GM12878 (cell line): ENCODE measurements around the gene PPDPF. TPM values are rescaled to one million over a fixed set of nuclear protein-coding genes. Genes with fewer than 3 reads are reported as not detected.
A peak's percentile ranks its signal among the peaks of the same experiment; 100 is the strongest.

Experiments
- ATF7 ChIP-seq: fragments of 450-650 bp; IDR thresholded peaks from 2 replicates; pipeline ENCODE4 v1.6.1; 2016; ENCODE audit warnings: low read depth, mild to moderate bottlenecking
- BACH1 ChIP-seq: fragments of 450-650 bp; IDR thresholded peaks from 2 replicates; pipeline ENCODE4 v1.6.1; 2017; ENCODE audit warnings: mild to moderate bottlenecking, borderline replicate concordance
- CBX5 ChIP-seq: sonication (generic); IDR thresholded peaks from 2 replicates; pipeline ENCODE4 v1.6.1; 2016; ENCODE audit warnings: low read depth, moderate library complexity, mild to moderate bottlenecking, inconsistent platforms
- E2F8 ChIP-seq: fragments of 450-650 bp; IDR thresholded peaks from 2 replicates; pipeline ENCODE4 v1.6.1; 2018; ENCODE audit warnings: mild to moderate bottlenecking, low read depth, moderate library complexity; ENCODE audit not compliant: partially characterized antibody
- EED ChIP-seq: sonication (generic); IDR thresholded peaks from 2 replicates; pipeline ENCODE4 v1.6.1; 2016; ENCODE audit warnings: antibody characterized with exemption, low read depth
- IRF4 ChIP-seq: IDR thresholded peaks from 2 replicates; pipeline ENCODE4 v1.6.1; 2011; ENCODE audit warnings: low read depth, low read length
- MEF2B ChIP-seq: fragments of 450-650 bp; IDR thresholded peaks from 2 replicates; pipeline ENCODE4 v1.6.1; 2018; ENCODE audit warnings: mild to moderate bottlenecking, moderate library complexity; ENCODE audit not compliant: partially characterized antibody, poor library complexity, severe bottlenecking
- MTA2 ChIP-seq: fragments of 450-650 bp; IDR thresholded peaks from 2 replicates; pipeline ENCODE4 v1.6.1; 2016; ENCODE audit warnings: low read depth, mild to moderate bottlenecking, moderate library complexity
- NFIC ChIP-seq: IDR thresholded peaks from 2 replicates; pipeline ENCODE4 v1.6.1; 2012; ENCODE audit warnings: low read depth, mild to moderate bottlenecking, inconsistent platforms, low read length, moderate library complexity
- NR2F1 ChIP-seq: fragments of 450-650 bp; conservative IDR thresholded peaks from 2 replicates; pipeline ENCODE4 v1.6.1; 2017; ENCODE audit warnings: mild to moderate bottlenecking
- PRDM15 ChIP-seq: fragments of 450-650 bp; formaldehyde crosslinking; IDR thresholded peaks from 2 replicates; pipeline ENCODE4 v1.4.0; 2020; ENCODE audit warnings: mild to moderate bottlenecking, moderate library complexity
- RAD51 ChIP-seq: fragments of 450-650 bp; IDR thresholded peaks from 2 replicates; pipeline ENCODE4 v1.6.1; 2016; ENCODE audit warnings: moderate library complexity, mild to moderate bottlenecking, inconsistent platforms
- SMAD1 ChIP-seq: fragments of 450-650 bp; IDR thresholded peaks from 2 replicates; pipeline ENCODE4 v1.6.1; 2018; ENCODE audit warnings: mild to moderate bottlenecking, low read depth; ENCODE audit not compliant: partially characterized antibody
- SMARCA5 ChIP-seq: fragments of 450-650 bp; IDR thresholded peaks from 2 replicates; pipeline ENCODE4 v1.6.1; 2017; ENCODE audit warnings: mild to moderate bottlenecking
- TCF3 ChIP-seq: IDR thresholded peaks from 2 replicates; pipeline ENCODE4 v1.6.1; 2012; ENCODE audit warnings: low read depth, mild to moderate bottlenecking, low read length, borderline replicate concordance; ENCODE audit not compliant: insufficient read depth
- TCF7 ChIP-seq: IDR thresholded peaks from 2 replicates; pipeline ENCODE4 v1.6.1; 2014; ENCODE audit warnings: antibody characterized with exemption, borderline replicate concordance
- USF1 ChIP-seq: IDR thresholded peaks from 2 replicates; pipeline ENCODE4 v1.6.1; 2011; ENCODE audit warnings: borderline replicate concordance, low read depth, mild to moderate bottlenecking, moderate library complexity, mixed read lengths, low read length; ENCODE audit not compliant: insufficient read depth; ENCODE audit errors: extremely low read length
- YBX1 ChIP-seq: fragments of 450-650 bp; IDR thresholded peaks from 2 replicates; pipeline ENCODE4 v1.6.1; 2016; ENCODE audit warnings: antibody characterized with exemption
- ZNF687 ChIP-seq: fragments of 450-650 bp; IDR thresholded peaks from 2 replicates; pipeline ENCODE4 v1.6.1; 2017; ENCODE audit warnings: mild to moderate bottlenecking, moderate library complexity
- ZZZ3 ChIP-seq: IDR thresholded peaks from 2 replicates; pipeline ENCODE4 v1.6.1; 2011; ENCODE audit warnings: low read depth; ENCODE audit not compliant: control insufficient read depth, insufficient read length
- polyA plus RNA-seq, 11 experiments: library from polyadenylated mRNA; depleted of rRNA in 4 of 11; unstranded in 6 of 11; stranded (reverse) in 5 of 11; fragments of >200 nt; fragmentation: Nextera tagmentation in 4 of 11; fragmentation: Illumina TruSeq in 1 of 11; extraction: Ambion mirVana in 4 of 11; extraction: Trizol in 1 of 11; gene quantifications; 1 replicate in 1 of 11; 2 replicates in 10 of 11; pipeline versions ENCODE4 v1.2.1 to v1.2.3, GENCODE V29; 2011 to 2016; ENCODE audit warnings: inconsistent platforms in 2 of 11, missing spikeins in 2 of 11, low read depth in 1 of 11
- total RNA-seq, 4 experiments: library from RNA; depleted of rRNA in 3 of 4; stranded (reverse); fragments of >200 nt in 3 of 4; fragmentation: Illumina TruSeq in 1 of 4; extraction: Trizol in 1 of 4; gene quantifications; 2 replicates each; pipeline versions ENCODE4 v1.2.1 to v1.2.3, GENCODE V29; 2013 to 2021

The PPDPF gene
- total and polyA plus RNA-seq, 10 of the 15 experiments (the other 5 are each of a cell fraction or from before 2014, with no cell fraction given): 0.32 to 154 (median 22.8) TPM

GRCh38 chr20:63542696-63543095 is 22.1 kb downstream of the PPDPF start (continued):
- TF ChIP-seq PRDM15 (CRISPR knock-in tag): no peak
- no peak for TF ChIP-seq NFIC
- TF ChIP-seq SMARCA5: no peak
- peak; percentile 24; the same call in 1 of the 2 replicates for TF ChIP-seq BACH1
- peak; percentile 41 for TF ChIP-seq ATF7
- no peak for TF ChIP-seq SMAD1
- TF ChIP-seq YBX1: no peak
- no peak for TF ChIP-seq USF1
- TF ChIP-seq TCF3: peak; percentile 85
- 0 out of 2 replicates have a peak, but pooled peaks have one; percentile 11 for TF ChIP-seq EED
- no peak for TF ChIP-seq E2F8
- TF ChIP-seq CBX5: no peak
- peak; percentile 63; the same call in 1 of the 2 replicates for TF ChIP-seq MTA2
- TF ChIP-seq MEF2B: peak; percentile 55
- TF ChIP-seq NR2F1: peak; percentile 36; the same call in 1 of the 2 replicates
- TF ChIP-seq IRF4: no peak
- no peak for TF ChIP-seq TCF7
- TF ChIP-seq RAD51: no peak
- TF ChIP-seq ZZZ3: no peak
- TF ChIP-seq ZNF687: no peak
